Measurements from ENCODE around the gene PIGU. TPM values are rescaled to one million over a fixed set of nuclear protein-coding genes. Genes with fewer than 3 reads are reported as not detected.
A peak's percentile ranks its signal among the peaks of the same experiment; 100 is the strongest.

The PIGU gene
- total and polyA plus RNA-seq, 9 of the 15 experiments (the other 6 are each of a cell fraction or from before 2014, with no cell fraction given) = 6.5 to 100 (median 28.1) TPM

GRCh38 chr20:34704177-34705007, 27.5 kb upstream of the PIGU start, which contains the start of gene TP53INP2 (continued):
- TF ChIP-seq ZBTB34 (CRISPR knock-in tag; IDR thresholded peaks at IDR 0.05) (no peak), FOXA3 (CRISPR knock-in tag; conservative IDR thresholded peaks at IDR 0.05 in 1 of 2, IDR thresholded peaks at IDR 0.05 in 1 of 2) (no peak), LEF1 (IDR thresholded peaks at IDR 0.05) (peak; percentile 27; the same call in 1 of the 2 replicates), ZFPM2 (CRISPR knock-in tag; IDR thresholded peaks at IDR 0.05) (no peak), ZNF395 (CRISPR knock-in tag; IDR thresholded peaks at IDR 0.05) (no peak), BHLHE40 (IDR thresholded peaks at IDR 0.05; ENCODE audit: low read length) (peak; percentile 77), STAG1 (CRISPR knock-in tag; IDR thresholded peaks at IDR 0.05; ENCODE audit: borderline replicate concordance) (0 out of 2 replicates have a peak, but pooled peaks have one; percentile 14), CC2D1A (IDR thresholded peaks at IDR 0.05) (no peak), ILF3 (IDR thresholded peaks at IDR 0.05; ENCODE audit: borderline replicate concordance) (0 out of 2 replicates have a peak, but pooled peaks have one; percentile 23), ZNF124 (CRISPR knock-in tag; IDR thresholded peaks at IDR 0.05) (no peak), HDGF (IDR thresholded peaks at IDR 0.05) (peak; percentile 66; the same call in 1 of the 2 replicates), ESRRA (IDR thresholded peaks at IDR 0.05; ENCODE audit: borderline replicate concordance, low read depth) (peak; percentile 99), SLC30A9 (CRISPR knock-in tag; IDR thresholded peaks at IDR 0.05) (no peak)
- TF ChIP-seq, protein P1, sequence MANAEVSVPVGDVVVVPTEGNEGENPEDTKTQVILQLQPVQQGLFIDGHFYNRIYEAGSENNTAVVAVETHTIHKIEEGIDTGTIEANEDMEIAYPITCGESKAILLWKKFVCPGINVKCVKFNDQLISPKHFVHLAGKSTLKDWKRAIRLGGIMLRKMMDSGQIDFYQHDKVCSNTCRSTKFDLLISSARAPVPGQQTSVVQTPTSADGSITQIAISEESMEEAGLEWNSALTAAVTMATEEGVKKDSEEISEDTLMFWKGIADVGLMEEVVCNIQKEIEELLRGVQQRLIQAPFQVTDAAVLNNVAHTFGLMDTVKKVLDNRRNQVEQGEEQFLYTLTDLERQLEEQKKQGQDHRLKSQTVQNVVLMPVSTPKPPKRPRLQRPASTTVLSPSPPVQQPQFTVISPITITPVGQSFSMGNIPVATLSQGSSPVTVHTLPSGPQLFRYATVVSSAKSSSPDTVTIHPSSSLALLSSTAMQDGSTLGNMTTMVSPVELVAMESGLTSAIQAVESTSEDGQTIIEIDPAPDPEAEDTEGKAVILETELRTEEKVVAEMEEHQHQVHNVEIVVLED (CRISPR knock-in tag; IDR thresholded peaks at IDR 0.05) = peak; percentile 8; the same call in 1 of the 2 replicates
- TF ChIP-seq, protein P2, sequence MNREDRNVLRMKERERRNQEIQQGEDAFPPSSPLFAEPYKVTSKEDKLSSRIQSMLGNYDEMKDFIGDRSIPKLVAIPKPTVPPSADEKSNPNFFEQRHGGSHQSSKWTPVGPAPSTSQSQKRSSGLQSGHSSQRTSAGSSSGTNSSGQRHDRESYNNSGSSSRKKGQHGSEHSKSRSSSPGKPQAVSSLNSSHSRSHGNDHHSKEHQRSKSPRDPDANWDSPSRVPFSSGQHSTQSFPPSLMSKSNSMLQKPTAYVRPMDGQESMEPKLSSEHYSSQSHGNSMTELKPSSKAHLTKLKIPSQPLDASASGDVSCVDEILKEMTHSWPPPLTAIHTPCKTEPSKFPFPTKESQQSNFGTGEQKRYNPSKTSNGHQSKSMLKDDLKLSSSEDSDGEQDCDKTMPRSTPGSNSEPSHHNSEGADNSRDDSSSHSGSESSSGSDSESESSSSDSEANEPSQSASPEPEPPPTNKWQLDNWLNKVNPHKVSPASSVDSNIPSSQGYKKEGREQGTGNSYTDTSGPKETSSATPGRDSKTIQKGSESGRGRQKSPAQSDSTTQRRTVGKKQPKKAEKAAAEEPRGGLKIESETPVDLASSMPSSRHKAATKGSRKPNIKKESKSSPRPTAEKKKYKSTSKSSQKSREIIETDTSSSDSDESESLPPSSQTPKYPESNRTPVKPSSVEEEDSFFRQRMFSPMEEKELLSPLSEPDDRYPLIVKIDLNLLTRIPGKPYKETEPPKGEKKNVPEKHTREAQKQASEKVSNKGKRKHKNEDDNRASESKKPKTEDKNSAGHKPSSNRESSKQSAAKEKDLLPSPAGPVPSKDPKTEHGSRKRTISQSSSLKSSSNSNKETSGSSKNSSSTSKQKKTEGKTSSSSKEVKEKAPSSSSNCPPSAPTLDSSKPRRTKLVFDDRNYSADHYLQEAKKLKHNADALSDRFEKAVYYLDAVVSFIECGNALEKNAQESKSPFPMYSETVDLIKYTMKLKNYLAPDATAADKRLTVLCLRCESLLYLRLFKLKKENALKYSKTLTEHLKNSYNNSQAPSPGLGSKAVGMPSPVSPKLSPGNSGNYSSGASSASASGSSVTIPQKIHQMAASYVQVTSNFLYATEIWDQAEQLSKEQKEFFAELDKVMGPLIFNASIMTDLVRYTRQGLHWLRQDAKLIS (CRISPR knock-in tag; IDR thresholded peaks at IDR 0.05) = no peak
- TF ChIP-seq, protein P3, sequence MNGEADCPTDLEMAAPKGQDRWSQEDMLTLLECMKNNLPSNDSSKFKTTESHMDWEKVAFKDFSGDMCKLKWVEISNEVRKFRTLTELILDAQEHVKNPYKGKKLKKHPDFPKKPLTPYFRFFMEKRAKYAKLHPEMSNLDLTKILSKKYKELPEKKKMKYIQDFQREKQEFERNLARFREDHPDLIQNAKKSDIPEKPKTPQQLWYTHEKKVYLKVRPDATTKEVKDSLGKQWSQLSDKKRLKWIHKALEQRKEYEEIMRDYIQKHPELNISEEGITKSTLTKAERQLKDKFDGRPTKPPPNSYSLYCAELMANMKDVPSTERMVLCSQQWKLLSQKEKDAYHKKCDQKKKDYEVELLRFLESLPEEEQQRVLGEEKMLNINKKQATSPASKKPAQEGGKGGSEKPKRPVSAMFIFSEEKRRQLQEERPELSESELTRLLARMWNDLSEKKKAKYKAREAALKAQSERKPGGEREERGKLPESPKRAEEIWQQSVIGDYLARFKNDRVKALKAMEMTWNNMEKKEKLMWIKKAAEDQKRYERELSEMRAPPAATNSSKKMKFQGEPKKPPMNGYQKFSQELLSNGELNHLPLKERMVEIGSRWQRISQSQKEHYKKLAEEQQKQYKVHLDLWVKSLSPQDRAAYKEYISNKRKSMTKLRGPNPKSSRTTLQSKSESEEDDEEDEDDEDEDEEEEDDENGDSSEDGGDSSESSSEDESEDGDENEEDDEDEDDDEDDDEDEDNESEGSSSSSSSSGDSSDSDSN (IDR thresholded peaks at IDR 0.05; ENCODE audit: borderline replicate concordance in 1 of 2, low read depth in 2 of 2, low read length in 2 of 2) = peak in 1 of 2 experiments; percentile 51; a peak in 1 of 4 replicates

Data from K562 (cell line).